Measurements from ENCODE around the gene MAGEA4. TPM values are rescaled to one million over a fixed set of nuclear protein-coding genes. Genes with fewer than 3 reads are reported as not detected.

The MAGEA4 gene
- total RNA-seq, 2 donors from 2014 or later = not detected

GRCh38 chrX:151896734-151897474 is 15.8 kb upstream of the MAGEA4 start:
- Histone ChIP-seq H3K4me1 (ENCODE audit: control insufficient read depth, insufficient read depth, low read length) (no peaks in the 10 kb centered on the region), H3K27me3 (ENCODE audit: control insufficient read depth, insufficient read depth, low read length, poor library complexity, severe bottlenecking) (no peaks in the 10 kb centered on the region), H3K4me3 (ENCODE audit: low read length) (no peak overlapping the region), H3K9ac (ENCODE audit: extremely low read depth, low read length, poor library complexity, severe bottlenecking) (no peak overlapping the region), H3K36me3 (ENCODE audit: control insufficient read depth, insufficient read depth, low read length) (no peaks in the 10 kb centered on the region), H3K9me3 (ENCODE audit: control insufficient read depth, low read length) (no peaks in the 10 kb centered on the region), H3K27ac (ENCODE audit: low read depth, low read length) (no peak overlapping the region)
- Mint-ChIP-seq H3K4me3 (no peak overlapping the region), H3K4me1 (peaks cover 2% of the 10 kb centered on the region), H3K9me3 (peaks cover 33% of the 10 kb centered on the region), H3K27me3 (ENCODE audit: insufficient read depth) (no peaks in the 10 kb centered on the region), H3K36me3 (ENCODE audit: low read depth) (no peaks in the 10 kb centered on the region), H3K27ac (no peak overlapping the region)
- 80 to 86% methylated on average over 1 to 4 of the region's 5 CpGs for WGBS, 2 experiments (ENCODE audit: insufficient coverage in 1 of 2, insufficient read length in 1 of 2)
- no peak for TF ChIP-seq CTCF (conservative IDR thresholded peaks at IDR 0.05)
- DNase-seq = no peak

- peaks cover 41% of the 10 kb centered on the region for H3K9me3 Mint-ChIP-seq
- H3K27me3 Mint-ChIP-seq (ENCODE audit: insufficient read depth) = no peaks in the 10 kb centered on the region
- no peaks in the 10 kb centered on the region for H3K9me3 ChIP-seq (ENCODE audit: control insufficient read depth, low read length)
Measured at GRCh38 chrX:151899622-151900021, 13.1 kb upstream of the MAGEA4 start.

DNA sequence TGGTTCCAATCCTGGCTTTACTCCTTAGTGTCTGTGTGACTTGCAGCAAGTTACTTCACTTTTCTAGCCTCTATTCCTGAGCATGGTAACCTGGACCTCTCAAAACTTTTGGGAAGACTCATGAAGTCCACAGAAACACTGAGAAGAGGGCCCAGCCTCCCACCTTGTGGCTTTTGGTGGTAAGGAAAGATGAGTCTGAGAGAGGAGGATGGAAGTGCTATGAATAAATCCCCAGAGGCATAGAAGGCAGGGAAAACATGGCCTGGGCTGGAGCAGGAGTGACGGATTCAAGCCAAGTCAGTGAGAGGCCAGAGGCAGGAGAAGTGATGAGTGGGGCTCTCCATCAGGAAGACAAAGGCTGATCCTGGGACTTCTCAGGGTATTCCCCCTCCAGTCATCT is 10.9 kb upstream of the MAGEA4 start:
- Mint-ChIP-seq H3K36me3 (ENCODE audit: low read depth) (no peaks in the 10 kb centered on the region), H3K27ac (no peak overlapping the region), H3K9me3 (peaks cover 55% of the 10 kb centered on the region), H3K4me3 (no peak overlapping the region), H3K27me3 (ENCODE audit: insufficient read depth) (no peaks in the 10 kb centered on the region), H3K4me1 (no peaks in the 10 kb centered on the region)
- H3K9ac ChIP-seq (ENCODE audit: extremely low read depth, low read length, poor library complexity, severe bottlenecking) = no peak overlapping the region
- no peaks in the 10 kb centered on the region for H3K36me3 ChIP-seq (ENCODE audit: control insufficient read depth, insufficient read depth, low read length)
- WGBS, 2 experiments (ENCODE audit: insufficient coverage in 1 of 2, insufficient read length in 1 of 2) = 95% methylated on average over 1 of the region's 1 CpG; no CpG with 5 or more reads in 1 of the 2 experiments
- no peak overlapping the region for H3K27ac ChIP-seq (ENCODE audit: low read depth, low read length)
- no peaks in the 10 kb centered on the region for H3K9me3 ChIP-seq (ENCODE audit: control insufficient read depth, low read length)
- peak; percentile 24 for TF ChIP-seq CTCF (conservative IDR thresholded peaks at IDR 0.05)
- no peaks in the 10 kb centered on the region for H3K27me3 ChIP-seq (ENCODE audit: control insufficient read depth, insufficient read depth, low read length, poor library complexity, severe bottlenecking)
- no peak for DNase-seq
- no peaks in the 10 kb centered on the region for H3K4me1 ChIP-seq (ENCODE audit: control insufficient read depth, insufficient read depth, low read length)
- no peak overlapping the region for H3K4me3 ChIP-seq (ENCODE audit: low read length)

More at GRCh38 chrX:151899622-151900021, 13.1 kb upstream of the MAGEA4 start:
- H3K27me3 ChIP-seq (ENCODE audit: control insufficient read depth, insufficient read depth, low read length, poor library complexity, severe bottlenecking) = no peaks in the 10 kb centered on the region
- TF ChIP-seq CTCF (conservative IDR thresholded peaks at IDR 0.05) = no peak
- no peak overlapping the region for H3K9ac ChIP-seq (ENCODE audit: extremely low read depth, low read length, poor library complexity, severe bottlenecking)
- no peak overlapping the region for H3K27ac ChIP-seq (ENCODE audit: low read depth, low read length)
- H3K4me3 Mint-ChIP-seq = no peak overlapping the region
- no peak overlapping the region for H3K4me3 ChIP-seq (ENCODE audit: low read length)
- H3K36me3 Mint-ChIP-seq (ENCODE audit: low read depth) = no peaks in the 10 kb centered on the region
- H3K4me1 ChIP-seq (ENCODE audit: control insufficient read depth, insufficient read depth, low read length) = no peaks in the 10 kb centered on the region
- no peak for DNase-seq
- no peaks in the 10 kb centered on the region for H3K36me3 ChIP-seq (ENCODE audit: control insufficient read depth, insufficient read depth, low read length)
- no peak overlapping the region for H3K27ac Mint-ChIP-seq
- WGBS, 2 experiments (ENCODE audit: insufficient coverage in 1 of 2, insufficient read length in 1 of 2) = 94% methylated on average over 1 of the region's 2 CpGs; no CpG with 5 or more reads in 1 of the 2 experiments
- H3K4me1 Mint-ChIP-seq = no peaks in the 10 kb centered on the region

Data from endodermal cell (in vitro differentiated cells).